ENCODE measurements around the gene THAP11. TPM values are rescaled to one million over a fixed set of nuclear protein-coding genes. Genes with fewer than 3 reads are reported as not detected.
A peak's percentile ranks its signal among the peaks of the same experiment; 100 is the strongest.

Gene THAP11
- total and polyA plus RNA-seq, 2 experiments from 2014 or later: 37.3 to 115 TPM

DNA sequence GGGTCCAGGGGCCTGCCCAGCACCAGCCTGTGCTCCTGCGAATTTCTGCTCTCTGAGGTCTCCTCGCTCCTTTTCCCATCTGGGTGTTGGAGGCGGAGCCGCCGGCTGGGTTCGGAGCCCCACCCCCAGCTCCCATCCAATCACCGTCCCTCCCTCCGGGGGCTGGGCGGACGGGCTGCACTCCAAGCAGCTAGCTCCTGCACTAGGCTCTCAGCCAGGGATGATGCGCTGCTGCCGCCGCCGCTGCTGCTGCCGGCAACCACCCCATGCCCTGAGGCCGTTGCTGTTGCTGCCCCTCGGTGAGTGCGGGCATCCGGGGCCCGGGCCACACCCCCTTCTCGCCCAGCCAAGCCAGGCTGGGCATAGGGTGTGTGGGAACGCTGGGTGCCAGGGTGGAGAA lies 42.6 kb downstream of the THAP11 start, which contains the start of gene NRN1L:
Gene NRN1L (plus strand): TSS at position 202 of the 400 bp plus-strand sequence. CDS start 19 bp downstream, at position 221.
- peaks cover 33% of the 10 kb centered on the region for H3K36me3 Mint-ChIP-seq (ENCODE audit: low read depth)
- Histone ChIP-seq H3K4me1 (ENCODE audit: insufficient read depth) (peaks cover 26% of the 10 kb centered on the region), H3K79me2 (replicated peaks; ENCODE audit: insufficient read depth) (no peaks in the 10 kb centered on the region), H2AFZ (no peak within 1 kb of the TSS), H3K4me2 (peak within 1 kb of the TSS; percentile 89), H3K27me3 (ENCODE audit: insufficient read depth) (no peaks in the 10 kb centered on the region), H3K9me2 (ENCODE audit: insufficient read depth) (no peaks in the 10 kb centered on the region), H3K36me3 (ENCODE audit: insufficient read depth) (peaks cover 7% of the 10 kb centered on the region; the same call in 1 of the 2 replicates), H4K20me1 (replicated peaks; ENCODE audit: insufficient read depth) (no peaks in the 10 kb centered on the region; the same call in 1 of the 2 replicates), H3F3A (replicated peaks; ENCODE audit: low read depth) (peaks cover 26% of the 10 kb centered on the region; the same call in 1 of the 2 replicates), H3K27ac (ENCODE audit: low read depth) (peak within 1 kb of the TSS; percentile 92), H3K4me3 (peak within 1 kb of the TSS; percentile 55)
- H3K4me1 Mint-ChIP-seq: peaks cover 22% of the 10 kb centered on the region
- TF ChIP-seq CREB1 (CRISPR knock-in tag; IDR thresholded peaks at IDR 0.05; ENCODE audit: low read depth): no peak
- TF ChIP-seq, protein P1, sequence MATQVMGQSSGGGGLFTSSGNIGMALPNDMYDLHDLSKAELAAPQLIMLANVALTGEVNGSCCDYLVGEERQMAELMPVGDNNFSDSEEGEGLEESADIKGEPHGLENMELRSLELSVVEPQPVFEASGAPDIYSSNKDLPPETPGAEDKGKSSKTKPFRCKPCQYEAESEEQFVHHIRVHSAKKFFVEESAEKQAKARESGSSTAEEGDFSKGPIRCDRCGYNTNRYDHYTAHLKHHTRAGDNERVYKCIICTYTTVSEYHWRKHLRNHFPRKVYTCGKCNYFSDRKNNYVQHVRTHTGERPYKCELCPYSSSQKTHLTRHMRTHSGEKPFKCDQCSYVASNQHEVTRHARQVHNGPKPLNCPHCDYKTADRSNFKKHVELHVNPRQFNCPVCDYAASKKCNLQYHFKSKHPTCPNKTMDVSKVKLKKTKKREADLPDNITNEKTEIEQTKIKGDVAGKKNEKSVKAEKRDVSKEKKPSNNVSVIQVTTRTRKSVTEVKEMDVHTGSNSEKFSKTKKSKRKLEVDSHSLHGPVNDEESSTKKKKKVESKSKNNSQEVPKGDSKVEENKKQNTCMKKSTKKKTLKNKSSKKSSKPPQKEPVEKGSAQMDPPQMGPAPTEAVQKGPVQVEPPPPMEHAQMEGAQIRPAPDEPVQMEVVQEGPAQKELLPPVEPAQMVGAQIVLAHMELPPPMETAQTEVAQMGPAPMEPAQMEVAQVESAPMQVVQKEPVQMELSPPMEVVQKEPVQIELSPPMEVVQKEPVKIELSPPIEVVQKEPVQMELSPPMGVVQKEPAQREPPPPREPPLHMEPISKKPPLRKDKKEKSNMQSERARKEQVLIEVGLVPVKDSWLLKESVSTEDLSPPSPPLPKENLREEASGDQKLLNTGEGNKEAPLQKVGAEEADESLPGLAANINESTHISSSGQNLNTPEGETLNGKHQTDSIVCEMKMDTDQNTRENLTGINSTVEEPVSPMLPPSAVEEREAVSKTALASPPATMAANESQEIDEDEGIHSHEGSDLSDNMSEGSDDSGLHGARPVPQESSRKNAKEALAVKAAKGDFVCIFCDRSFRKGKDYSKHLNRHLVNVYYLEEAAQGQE (IDR thresholded peaks at IDR 0.05; ENCODE audit: unreplicated experiment): no peak
- TF ChIP-seq, protein P2, sequence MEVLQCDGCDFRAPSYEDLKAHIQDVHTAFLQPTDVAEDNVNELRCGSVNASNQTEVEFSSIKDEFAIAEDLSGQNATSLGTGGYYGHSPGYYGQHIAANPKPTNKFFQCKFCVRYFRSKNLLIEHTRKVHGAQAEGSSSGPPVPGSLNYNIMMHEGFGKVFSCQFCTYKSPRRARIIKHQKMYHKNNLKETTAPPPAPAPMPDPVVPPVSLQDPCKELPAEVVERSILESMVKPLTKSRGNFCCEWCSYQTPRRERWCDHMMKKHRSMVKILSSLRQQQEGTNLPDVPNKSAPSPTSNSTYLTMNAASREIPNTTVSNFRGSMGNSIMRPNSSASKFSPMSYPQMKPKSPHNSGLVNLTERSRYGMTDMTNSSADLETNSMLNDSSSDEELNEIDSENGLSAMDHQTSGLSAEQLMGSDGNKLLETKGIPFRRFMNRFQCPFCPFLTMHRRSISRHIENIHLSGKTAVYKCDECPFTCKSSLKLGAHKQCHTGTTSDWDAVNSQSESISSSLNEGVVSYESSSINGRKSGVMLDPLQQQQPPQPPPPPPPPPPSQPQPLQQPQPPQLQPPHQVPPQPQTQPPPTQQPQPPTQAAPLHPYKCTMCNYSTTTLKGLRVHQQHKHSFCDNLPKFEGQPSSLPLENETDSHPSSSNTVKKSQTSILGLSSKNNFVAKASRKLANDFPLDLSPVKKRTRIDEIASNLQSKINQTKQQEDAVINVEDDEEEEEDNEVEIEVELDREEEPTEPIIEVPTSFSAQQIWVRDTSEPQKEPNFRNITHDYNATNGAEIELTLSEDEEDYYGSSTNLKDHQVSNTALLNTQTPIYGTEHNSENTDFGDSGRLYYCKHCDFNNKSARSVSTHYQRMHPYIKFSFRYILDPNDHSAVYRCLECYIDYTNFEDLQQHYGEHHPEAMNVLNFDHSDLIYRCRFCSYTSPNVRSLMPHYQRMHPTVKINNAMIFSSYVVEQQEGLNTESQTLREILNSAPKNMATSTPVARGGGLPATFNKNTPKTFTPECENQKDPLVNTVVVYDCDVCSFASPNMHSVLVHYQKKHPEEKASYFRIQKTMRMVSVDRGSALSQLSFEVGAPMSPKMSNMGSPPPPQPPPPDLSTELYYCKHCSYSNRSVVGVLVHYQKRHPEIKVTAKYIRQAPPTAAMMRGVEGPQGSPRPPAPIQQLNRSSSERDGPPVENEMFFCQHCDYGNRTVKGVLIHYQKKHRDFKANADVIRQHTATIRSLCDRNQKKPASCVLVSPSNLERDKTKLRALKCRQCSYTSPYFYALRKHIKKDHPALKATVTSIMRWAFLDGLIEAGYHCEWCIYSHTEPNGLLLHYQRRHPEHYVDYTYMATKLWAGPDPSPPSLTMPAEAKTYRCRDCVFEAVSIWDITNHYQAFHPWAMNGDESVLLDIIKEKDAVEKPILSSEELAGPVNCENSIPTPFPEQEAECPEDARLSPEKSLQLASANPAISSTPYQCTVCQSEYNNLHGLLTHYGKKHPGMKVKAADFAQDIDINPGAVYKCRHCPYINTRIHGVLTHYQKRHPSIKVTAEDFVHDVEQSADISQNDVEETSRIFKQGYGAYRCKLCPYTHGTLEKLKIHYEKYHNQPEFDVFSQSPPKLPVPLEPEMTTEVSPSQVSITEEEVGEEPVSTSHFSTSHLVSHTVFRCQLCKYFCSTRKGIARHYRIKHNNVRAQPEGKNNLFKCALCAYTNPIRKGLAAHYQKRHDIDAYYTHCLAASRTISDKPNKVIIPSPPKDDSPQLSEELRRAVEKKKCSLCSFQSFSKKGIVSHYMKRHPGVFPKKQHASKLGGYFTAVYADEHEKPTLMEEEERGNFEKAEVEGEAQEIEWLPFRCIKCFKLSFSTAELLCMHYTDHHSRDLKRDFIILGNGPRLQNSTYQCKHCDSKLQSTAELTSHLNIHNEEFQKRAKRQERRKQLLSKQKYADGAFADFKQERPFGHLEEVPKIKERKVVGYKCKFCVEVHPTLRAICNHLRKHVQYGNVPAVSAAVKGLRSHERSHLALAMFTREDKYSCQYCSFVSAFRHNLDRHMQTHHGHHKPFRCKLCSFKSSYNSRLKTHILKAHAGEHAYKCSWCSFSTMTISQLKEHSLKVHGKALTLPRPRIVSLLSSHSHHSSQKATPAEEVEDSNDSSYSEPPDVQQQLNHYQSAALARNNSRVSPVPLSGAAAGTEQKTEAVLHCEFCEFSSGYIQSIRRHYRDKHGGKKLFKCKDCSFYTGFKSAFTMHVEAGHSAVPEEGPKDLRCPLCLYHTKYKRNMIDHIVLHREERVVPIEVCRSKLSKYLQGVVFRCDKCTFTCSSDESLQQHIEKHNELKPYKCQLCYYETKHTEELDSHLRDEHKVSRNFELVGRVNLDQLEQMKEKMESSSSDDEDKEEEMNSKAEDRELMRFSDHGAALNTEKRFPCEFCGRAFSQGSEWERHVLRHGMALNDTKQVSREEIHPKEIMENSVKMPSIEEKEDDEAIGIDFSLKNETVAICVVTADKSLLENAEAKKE (CRISPR knock-in tag; IDR thresholded peaks at IDR 0.05): no peak
- TF ChIP-seq POLR2AphosphoS5 (IDR thresholded peaks at IDR 0.05; ENCODE audit: low read depth): peak; percentile 69
- peak within 1 kb of the TSS; percentile 91 for H3K27ac Mint-ChIP-seq
- H3K4me3 Mint-ChIP-seq: peak within 1 kb of the TSS; percentile 67
- no peaks in the 10 kb centered on the region; the same call in 2 of the 3 replicates for H3K9me3 Mint-ChIP-seq
- H3K27me3 Mint-ChIP-seq (ENCODE audit: insufficient read depth, low read depth, poor library complexity): peaks cover 14% of the 10 kb centered on the region
- ATAC-seq (peak; percentile 91), DNase-seq (ENCODE audit: low spot score) (peak; percentile 95)
